ENCODE results near the gene KRT3.

KRT3 gene

GRCh38 chr12:52808573-52809160 lies 12.8 kb upstream of the KRT3 start:
- H3K4me3 ChIP-seq (ENCODE audit: control insufficient read depth, low read depth, low read length), result no peak overlapping the region
- no peak for TF ChIP-seq CTCF (conservative IDR thresholded peaks at IDR 0.05; ENCODE audit: control insufficient read depth, insufficient read depth, low read depth, low read length)
- no peak for DNase-seq (ENCODE audit: low read depth)

GRCh38 chr12:52807544-52808470 lies 11.9 kb upstream of the KRT3 start:
- no peak for DNase-seq (ENCODE audit: low read depth)
- H3K4me3 ChIP-seq (ENCODE audit: control insufficient read depth, low read depth, low read length), result no peak overlapping the region
- TF ChIP-seq CTCF (conservative IDR thresholded peaks at IDR 0.05; ENCODE audit: control insufficient read depth, insufficient read depth, low read depth, low read length), result no peak

GRCh38 chr12:52806821-52807543 lies 11.1 kb upstream of the KRT3 start:
- no peak for TF ChIP-seq CTCF (conservative IDR thresholded peaks at IDR 0.05; ENCODE audit: control insufficient read depth, insufficient read depth, low read depth, low read length)
- DNase-seq (ENCODE audit: low read depth), result no peak
- H3K4me3 ChIP-seq (ENCODE audit: control insufficient read depth, low read depth, low read length), result no peak overlapping the region

- no peak for DNase-seq (ENCODE audit: low read depth)
- TF ChIP-seq CTCF (conservative IDR thresholded peaks at IDR 0.05; ENCODE audit: control insufficient read depth, insufficient read depth, low read depth, low read length), result no peak
- H3K4me3 ChIP-seq (ENCODE audit: control insufficient read depth, low read depth, low read length), result no peak overlapping the region
Observed at GRCh38 chr12:52806169-52806811, 10.4 kb upstream of the KRT3 start.

GRCh38 chr12:52805739-52806138 lies 9.8 kb upstream of the KRT3 start:
- no peak for TF ChIP-seq CTCF (conservative IDR thresholded peaks at IDR 0.05; ENCODE audit: control insufficient read depth, insufficient read depth, low read depth, low read length)
- no peak for DNase-seq (ENCODE audit: low read depth)
- no peak overlapping the region for H3K4me3 ChIP-seq (ENCODE audit: control insufficient read depth, low read depth, low read length)

GRCh38 chr12:52805000-52805399 lies 9.1 kb upstream of the KRT3 start:
- H3K4me3 ChIP-seq (ENCODE audit: control insufficient read depth, low read depth, low read length), result no peak overlapping the region
- no peak for DNase-seq (ENCODE audit: low read depth)
- no peak for TF ChIP-seq CTCF (conservative IDR thresholded peaks at IDR 0.05; ENCODE audit: control insufficient read depth, insufficient read depth, low read depth, low read length)
